Psoas muscle (tissue), 8 donors: ENCODE data around the gene SUPT5H. TPM values are rescaled to one million over a fixed set of nuclear protein-coding genes. Genes with fewer than 3 reads are reported as not detected.

Experiments
- ATAC-seq, 4 donors: fragments of 200-7000 bp; cut with Tn5 transposase; one replicate each; pipeline ENCODE4 v1.9.1; 2020; ENCODE audit warnings: moderate library complexity in 3 of 4, mild to moderate bottlenecking in 2 of 4
- DNase-seq, 2 donors: peaks; one replicate each; pipeline ENCODE4 v3.0.0-alpha.2; 2020
- H3K27ac ChIP-seq: fragments of 200-600 bp; one replicate; pipeline ENCODE4 v1.8.0; 2022
- H3K27me3 ChIP-seq, 3 donors: fragments of 200-600 bp in 1 of 3; one replicate each; pipeline versions ENCODE4 v1.6.1 to v1.8.0; 2013 to 2022; ENCODE audit warnings: low read length in 2 of 3, mild to moderate bottlenecking in 2 of 3, moderate library complexity in 1 of 3; ENCODE audit not compliant: insufficient read depth in 3 of 3
- H3K36me3 ChIP-seq, 2 donors: fragments of 200-600 bp in 1 of 2; one replicate each; pipeline versions ENCODE4 v1.6.1 to v1.8.0; 2013 to 2022; ENCODE audit warnings: low read depth in 1 of 2, mild to moderate bottlenecking in 1 of 2, moderate library complexity in 1 of 2; ENCODE audit not compliant: insufficient read depth in 1 of 2
- H3K4me1 ChIP-seq: fragments of 200-600 bp; one replicate; pipeline ENCODE4 v1.8.0; 2022
- H3K4me3 ChIP-seq: fragments of 200-600 bp; one replicate; pipeline ENCODE4 v1.8.0; 2022; ENCODE audit warnings: mild to moderate bottlenecking
- H3K9me3 ChIP-seq: fragments of 200-600 bp; one replicate; pipeline ENCODE4 v1.8.0; 2022
- CTCF ChIP-seq: fragments of 200-600 bp; IDR thresholded peaks from one replicate; pipeline ENCODE4 v1.8.0; 2022; ENCODE audit warnings: antibody characterized with exemption
- WGBS, 3 donors: extraction: QIAGEN DNeasy Blood & Tissue Kit; methylation state at CpG; one replicate each; pipeline versions ENCODE4 v1.1.6 to v1.1.7; 2013; 5-methylcytosine and 5-hydroxymethylcytosine counted together
- intact Hi-C, 2 donors: fragments of 100-400 bp; cut with DNase I; formaldehyde crosslinking; loops; one replicate each; pipeline versions ENCODE4 v1.11.0 to v1.14.2; 2022
- polyA plus RNA-seq, 3 donors: library from polyadenylated mRNA; stranded (reverse); fragments of 200-250 nt; gene quantifications; one replicate each; pipeline ENCODE4 v1.2.3, GENCODE V29; 2013
- total RNA-seq, 4 donors: library from RNA; stranded (reverse); fragmentation: NEBNext Ultra II Directional in 2 of 4; extraction: Animal tissue kit (Norgen Biotek cat#: 25700) in 2 of 4; gene quantifications; one replicate each; pipeline versions ENCODE4 v1.2.1 to v1.2.4, GENCODE V29; 2021 to 2023
- donor health status: healthy with polysubstance abuse.
- donor health status: DM: no; HTN: no; CAD: no; lungs with moderate emphysema.
- donor health status: Bipolar disorder and iron deficiency.
- donor health status: healthy.
- donor health status: DM: yes; HTN: yes; CAD: no.
- donor health status: DM: no; HTN: no; CAD: no.
- donor health status: DM: no; HTN: no; CAD: no.
- donor health status: DM: yes; HTN: yes; CAD: no.

Gene SUPT5H
- total and polyA plus RNA-seq, 7 donors = 60.7 to 97.1 (median 82.7) TPM

GRCh38 chr19:39438270-39438934, 7.0 kb upstream of the SUPT5H start:
- 81 to 87% (median 84%) methylated on average over 9 of the region's 9 CpGs for WGBS, 3 donors
- peaks cover 18% of the 10 kb centered on the region for H3K4me1 ChIP-seq
- ATAC-seq (no peak), DNase-seq (no peak)
- no peak for TF ChIP-seq CTCF
- intact Hi-C loops = loop anchor here in 1 of 2 donors (10.0 kb wide), 1 partner anchor 94 kb away; the partner anchor contains the start of gene SAMD4B
- peaks cover 7 to 18% of the 10 kb centered on the region in 2 donors for H3K36me3 ChIP-seq
- H3K9me3 ChIP-seq = no peaks in the 10 kb centered on the region
- no peaks in the 10 kb centered on the region for H3K27me3 ChIP-seq
- H3K4me3 ChIP-seq = no peak overlapping the region
- no peak overlapping the region for H3K27ac ChIP-seq

GRCh38 chr19:39444598-39445195, 685 bp upstream of the SUPT5H start:
- intact Hi-C loops = loop anchor here (10.0 kb wide), 1 partner anchor 90 kb away; the partner anchor contains the start of gene EID2B (in 2 of the 2)
- Histone ChIP-seq H3K27me3 (no peaks in the 10 kb centered on the region), H3K27ac (peak overlapping the region; percentile 95), H3K4me3 (peak overlapping the region; percentile 90), H3K4me1 (peaks cover 32% of the 10 kb centered on the region), H3K36me3 (peaks cover 0 to 22% of the 10 kb centered on the region in 2 donors), H3K9me3 (no peaks in the 10 kb centered on the region)
- no peak for TF ChIP-seq CTCF
- DNase-seq = no peak
- ATAC-seq = peak in 3 of 4 donors; percentile 5 to 28 (median 20)
- WGBS, 3 donors = 2 to 3% (median 3%) methylated on average over 17 of the region's 17 CpGs

GRCh38 chr19:39446365-39447084, 1.1 kb downstream of the SUPT5H start:
- Histone ChIP-seq H3K4me3 (peak overlapping the region; percentile 90), H3K36me3 (peaks cover 0 to 24% of the 10 kb centered on the region in 2 donors), H3K27ac (peak overlapping the region; percentile 95), H3K9me3 (no peaks in the 10 kb centered on the region), H3K4me1 (peaks cover 32% of the 10 kb centered on the region), H3K27me3 (no peaks in the 10 kb centered on the region)
- DNase-seq (peak in 1 of 2 donors; percentile 10), ATAC-seq (no peak)
- intact Hi-C loops = loop anchor here (10.0 kb wide), 1 partner anchor 88 kb away; the partner anchor contains the start of gene EID2B (in 2 of the 2)
- TF ChIP-seq CTCF = no peak
- 70 to 74% (median 72%) methylated on average over 16 of the region's 16 CpGs for WGBS, 3 donors

- Histone ChIP-seq H3K4me3 (no peak overlapping the region), H3K4me1 (peaks cover 32% of the 10 kb centered on the region), H3K27ac (peak overlapping the region; percentile 3), H3K27me3 (no peaks in the 10 kb centered on the region), H3K36me3 (peaks cover 0 to 29% of the 10 kb centered on the region in 2 donors), H3K9me3 (no peaks in the 10 kb centered on the region)
- DNase-seq = no peak
- no peak for TF ChIP-seq CTCF
- no peak for ATAC-seq
- intact Hi-C loops = loop anchor here (10.0 kb wide), 1 partner anchor 87 kb away; the partner anchor contains the start of gene EID2B (in 2 of the 2)
- 67 to 82% (median 79%) methylated on average over 3 of the region's 3 CpGs for WGBS, 3 donors
Measured at GRCh38 chr19:39448271-39448670, 2.9 kb downstream of the SUPT5H start.
